Testis (tissue), 3 donors: Measurements from ENCODE around the gene ODAD2. TPM values are rescaled to one million over a fixed set of nuclear protein-coding genes. Genes with fewer than 3 reads are reported as not detected.
"Not testable (repeated sequence)": the region's sequence is repeated elsewhere in the genome, so short reads cannot be mapped to it uniquely, and the experiment has no call there.

Experiments used
- DNase-seq: peaks from one replicate; pipeline ENCODE4 v3.0.0-alpha.2; 2019
- H3K27ac ChIP-seq, 2 donors: fragments of 200-600 bp; sonication (generic); one replicate each; pipeline ENCODE4 v1.5.1; 2019
- H3K27me3 ChIP-seq: fragments of 200-600 bp; sonication (generic); one replicate; pipeline ENCODE4 v1.5.1; 2019
- H3K36me3 ChIP-seq: fragments of 200-600 bp; sonication (generic); one replicate; pipeline ENCODE4 v1.5.1; 2017; ENCODE audit warnings: low read depth; ENCODE audit errors: missing control alignments
- H3K4me1 ChIP-seq: fragments of 200-600 bp; sonication (generic); one replicate; pipeline ENCODE4 v1.5.1; 2019
- H3K4me3 ChIP-seq, 2 donors: fragments of 200-600 bp; sonication (generic); one replicate each; pipeline ENCODE4 v1.5.1; 2017 to 2019
- H3K9me3 ChIP-seq: fragments of 200-600 bp; sonication (generic); one replicate; pipeline ENCODE4 v1.5.1; 2017
- CTCF ChIP-seq, 3 experiments: fragments of 450-650 bp in 2 of 3; fragments of 200-600 bp in 1 of 3; sonication (generic) in 1 of 3; IDR thresholded peaks; one replicate each; pipeline ENCODE4 v1.5.1; 2016 to 2019; ENCODE audit warnings: antibody characterized with exemption in 3 of 3, mild to moderate bottlenecking in 2 of 3, moderate library complexity in 1 of 3
- POLR2A ChIP-seq: fragments of 450-650 bp; IDR thresholded peaks from one replicate; pipeline ENCODE4 v1.6.1; 2017; ENCODE audit warnings: antibody characterized with exemption, mild to moderate bottlenecking, moderate library complexity
- WGBS, 2 donors: methylation state at CpG; one replicate each; pipeline ENCODE4 v1.1.5; 2018; 5-methylcytosine and 5-hydroxymethylcytosine counted together
- intact Hi-C: fragments of 100-400 bp; cut with DNase I; formaldehyde crosslinking; loops from one replicate; pipeline ENCODE4 v1.15.1; 2023; ENCODE audit warnings: low total_unique reads
- polyA plus RNA-seq: library from polyadenylated mRNA; stranded (reverse); fragments of 350-450 nt; fragmentation: Illumina TruSeq; extraction: RNeasy Lipid Tissue Mini Kit (QIAGEN cat#74804); gene quantifications from one replicate; pipeline ENCODE4 v1.2.3, GENCODE V29; 2014; ENCODE audit warnings: low read depth, low replicate concordance; ENCODE audit not compliant: insufficient read depth
- total RNA-seq, 2 donors: library from RNA; depleted of rRNA; stranded (reverse); fragments of >200 nt; gene quantifications; one replicate each; pipeline ENCODE4 v1.2.3, GENCODE V29; 2016

Gene ODAD2
- total and polyA plus RNA-seq, 3 donors from 2014 or later = 28.5 to 75.7 (median 38.7) TPM

- DNase-seq = no peak
- Histone ChIP-seq H3K27me3 (no peaks in the 10 kb centered on the region), H3K27ac (no peak overlapping the region), H3K36me3 (no peaks in the 10 kb centered on the region), H3K4me1 (no peaks in the 10 kb centered on the region), H3K9me3 (no peaks in the 10 kb centered on the region), H3K4me3 (no peak overlapping the region)
- intact Hi-C loops = no loop called here
- WGBS, 2 donors = 65 to 66% methylated on average over 9 of the region's 9 CpGs
- TF ChIP-seq POLR2A (no peak), CTCF (IDR thresholded peaks at IDR 0.05) (no peak)
These were observed 87.9 kb downstream of the ODAD2 start for GRCh38 chr10:27911011-27911410.

GRCh38 chr10:27908231-27908630, 90.6 kb downstream of the ODAD2 start:
- H3K9me3 ChIP-seq = no peaks in the 10 kb centered on the region
- no peak for TF ChIP-seq CTCF (IDR thresholded peaks at IDR 0.05)
- no peak for TF ChIP-seq POLR2A
- H3K4me1 ChIP-seq = no peaks in the 10 kb centered on the region
- intact Hi-C loops = no loop called here
- DNase-seq = no peak
- H3K4me3 ChIP-seq = no peak overlapping the region
- no peaks in the 10 kb centered on the region for H3K27me3 ChIP-seq
- no peak overlapping the region for H3K27ac ChIP-seq
- 93 to 94% methylated on average over 3 of the region's 3 CpGs for WGBS, 2 donors
- no peaks in the 10 kb centered on the region for H3K36me3 ChIP-seq

- H3K4me3 ChIP-seq, H3K36me3 ChIP-seq, DNase-seq, H3K27me3 ChIP-seq, intact Hi-C loops, H3K9me3 ChIP-seq, H3K4me1 ChIP-seq, H3K27ac ChIP-seq: not testable (repeated sequence)
- WGBS, 2 donors = 52 to 63% methylated on average over 3 to 6 of the region's 6 CpGs
These were observed 99.4 kb downstream of the ODAD2 start for GRCh38 chr10:27899485-27899884.

GRCh38 chr10:27899058-27899457, 99.8 kb downstream of the ODAD2 start:
- TF ChIP-seq CTCF (IDR thresholded peaks at IDR 0.05) (no peak), POLR2A (no peak)
- Histone ChIP-seq H3K27ac (no peak overlapping the region), H3K4me1 (no peaks in the 10 kb centered on the region), H3K27me3 (no peaks in the 10 kb centered on the region), H3K4me3 (no peak overlapping the region), H3K9me3 (no peaks in the 10 kb centered on the region), H3K36me3 (no peaks in the 10 kb centered on the region)
- no peak for DNase-seq
- intact Hi-C loops = no loop called here
- whole genome bisulfite sequencing, 2 donors = 69 to 82% methylated on average over 5 to 8 of the region's 8 CpGs

- Histone ChIP-seq H3K27ac (no peak overlapping the region), H3K4me1 (no peaks in the 10 kb centered on the region), H3K9me3 (no peaks in the 10 kb centered on the region), H3K27me3 (no peaks in the 10 kb centered on the region), H3K36me3 (no peaks in the 10 kb centered on the region), H3K4me3 (no peak overlapping the region)
- TF ChIP-seq POLR2A = no peak
- TF ChIP-seq CTCF (IDR thresholded peaks at IDR 0.05) = no peak
- DNase-seq = no peak
- whole genome bisulfite sequencing, 2 donors = 78 to 80% methylated on average over 7 of the region's 7 CpGs
- intact Hi-C loops = no loop called here
These were observed 105.4 kb downstream of the ODAD2 start for GRCh38 chr10:27893358-27893954.
